B cell (primary cell): ENCODE results near the gene HTR4. TPM values are rescaled to one million over a fixed set of nuclear protein-coding genes. Genes with fewer than 3 reads are reported as not detected.

Experiments
- ATAC-seq: fragments of 200-7000 bp; cut with Tn5 transposase; one replicate; pipeline ENCODE4 v1.10.0; 2021; ENCODE audit warnings: low read depth, mild to moderate bottlenecking, moderate number of reproducible peaks, moderate library complexity
- CTCF ChIA-PET: fragments of 350-600 bp; sonication (Branson Sonifier 250); formaldehyde crosslinking; loops from one replicate; lab custom pipeline; 2021; ENCODE audit warnings: antibody characterized with exemption, inconsistent platforms; lab: Charles Lee
- POLR2A ChIA-PET: fragments of 350-600 bp; sonication (Branson Sonifier 250); formaldehyde crosslinking; loops from one replicate; lab custom pipeline; 2021; ENCODE audit warnings: antibody characterized with exemption; lab: Charles Lee
- DNase-seq: peaks from one replicate; pipeline ENCODE4 v3.0.0; 2013
- H2AFZ ChIP-seq: 2 replicates; pipeline ENCODE4 v1.6.1; 2012; ENCODE audit warnings: mild to moderate bottlenecking, low read depth, low read length; ENCODE audit not compliant: insufficient read depth, poor library complexity, severe bottlenecking
- H3K27ac ChIP-seq, 2 donors: 1 replicate in 1 of 2; 2 replicates in 1 of 2; pipeline ENCODE4 v1.5.1; 2012 to 2013; ENCODE audit warnings: low read length in 2 of 2, mild to moderate bottlenecking in 2 of 2, moderate library complexity in 1 of 2
- H3K27me3 ChIP-seq, 4 experiments: fragments of 200-600 bp in 1 of 4; sonication (generic) in 1 of 4; replicated peaks in 1 of 4; 1 replicate in 2 of 4; 2 replicates in 2 of 4; pipeline versions ENCODE4 v1.6.1 to v1.7.0; 2013 to 2016; ENCODE audit warnings: low read length in 3 of 4, mild to moderate bottlenecking in 2 of 4, mixed read lengths in 1 of 4, moderate library complexity in 1 of 4; ENCODE audit not compliant: insufficient read depth in 4 of 4, control insufficient read depth in 3 of 4; ENCODE audit errors: control extremely low read depth in 1 of 4
- H3K36me3 ChIP-seq, 2 experiments: replicated peaks in 1 of 2; 1 replicate in 1 of 2; 2 replicates in 1 of 2; pipeline versions ENCODE4 v1.6.1 to v1.7.1; 2013; ENCODE audit warnings: low read length in 1 of 2; ENCODE audit not compliant: insufficient read depth in 2 of 2, control insufficient read depth in 1 of 2; ENCODE audit errors: control extremely low read depth in 1 of 2, extremely low read depth in 1 of 2
- H3K4me1 ChIP-seq, 2 donors: fragments of 200-600 bp in 1 of 2; sonication (generic) in 1 of 2; 1 replicate in 1 of 2; 2 replicates in 1 of 2; pipeline versions ENCODE4 v1.5.1 to v1.6.1; 2013 to 2017; ENCODE audit warnings: low read length in 2 of 2; ENCODE audit not compliant: control insufficient read depth in 2 of 2, insufficient read depth in 2 of 2
- H3K4me2 ChIP-seq: replicated peaks from 2 replicates; pipeline ENCODE3; 2012; ENCODE audit warnings: mild to moderate bottlenecking, low read depth, low read length; ENCODE audit not compliant: poor library complexity, severe bottlenecking
- H3K4me3 ChIP-seq, 5 experiments: fragments of 200-600 bp in 1 of 5; sonication (generic) in 1 of 5; 1 replicate in 3 of 5; 2 replicates in 2 of 5; pipeline versions ENCODE4 v1.5.1 to v1.7.0; 2011 to 2016; ENCODE audit warnings: low read length in 4 of 5, mild to moderate bottlenecking in 4 of 5, low read depth in 2 of 5, control low read depth in 1 of 5, moderate library complexity in 1 of 5; ENCODE audit not compliant: insufficient read depth in 1 of 5; ENCODE audit errors: control extremely low read depth in 1 of 5, extremely low read depth in 1 of 5
- H3K79me2 ChIP-seq: fragments of 200-600 bp; sonication (generic); one replicate; pipeline ENCODE4 v1.6.0; 2016; ENCODE audit warnings: low read length; ENCODE audit not compliant: control insufficient read depth, insufficient read depth
- H3K9ac ChIP-seq: fragments of 200-600 bp; sonication (generic); 2 replicates; pipeline ENCODE4 v1.6.1; 2017; ENCODE audit warnings: mild to moderate bottlenecking, low read length, moderate library complexity
- H3K9me3 ChIP-seq, 3 donors: one replicate each; pipeline versions ENCODE4 v1.6.1 to v1.7.1; 2013; ENCODE audit warnings: low read length in 2 of 3; ENCODE audit not compliant: control insufficient read depth in 2 of 3, insufficient read depth in 1 of 3; ENCODE audit errors: control extremely low read depth in 1 of 3
- H4K20me1 ChIP-seq: 2 replicates; pipeline ENCODE4 v1.6.0; 2012; ENCODE audit warnings: mild to moderate bottlenecking, low read length; ENCODE audit not compliant: insufficient read depth, control insufficient read depth, poor library complexity, severe bottlenecking
- H3K27ac Mint-ChIP-seq: one replicate; pipeline ENCODE4 v1.8.0; 2021; ENCODE audit warnings: mixed read lengths
- H3K27me3 Mint-ChIP-seq: one replicate; pipeline ENCODE4 v1.8.0; 2021; ENCODE audit warnings: mixed read lengths
- H3K4me1 Mint-ChIP-seq: one replicate; pipeline ENCODE4 v1.8.0; 2021; ENCODE audit warnings: mixed read lengths
- H3K4me3 Mint-ChIP-seq: one replicate; pipeline ENCODE4 v1.8.0; 2021; ENCODE audit warnings: mixed read lengths
- H3K9me3 Mint-ChIP-seq: one replicate; pipeline ENCODE4 v1.8.0; 2022; ENCODE audit warnings: mixed read lengths; ENCODE audit not compliant: insufficient read depth
- CTCF ChIP-seq: fragments of 200-600 bp; IDR thresholded peaks from one replicate; pipeline ENCODE4 v1.8.0; 2022; ENCODE audit warnings: antibody characterized with exemption, mild to moderate bottlenecking
- EZH2 ChIP-seq: IDR thresholded peaks from 2 replicates; pipeline ENCODE4 v1.6.1; 2012; ENCODE audit warnings: borderline replicate concordance, low read depth, mild to moderate bottlenecking, moderate library complexity, low read length; ENCODE audit not compliant: insufficient read depth, poor library complexity, severe bottlenecking
- WGBS: methylation state at CpG from one replicate; pipeline ENCODE4 v1.1.5; 2013; ENCODE audit warnings: missing lambda C conversion rate; ENCODE audit not compliant: insufficient coverage; 5-methylcytosine and 5-hydroxymethylcytosine counted together
- intact Hi-C: fragments of 100-400 bp; cut with micrococcal nuclease; formaldehyde crosslinking; loops from one replicate; pipeline ENCODE4 v1.10.0; 2022
- polyA plus RNA-seq: library from polyadenylated mRNA; depleted of rRNA; stranded (reverse); fragments of >200 nt; gene quantifications from 2 replicates; pipeline ENCODE4 v1.2.3, GENCODE V29; 2012
- total RNA-seq, 2 donors: library from RNA; stranded (reverse); fragments of 120-200 nt in 1 of 2; gene quantifications; 1 replicate in 1 of 2; 2 replicates in 1 of 2; pipeline versions ENCODE4 v1.2.3 to v1.2.4, GENCODE V29; 2013 to 2022

Gene HTR4
- total and polyA plus RNA-seq, 2 donors (not counting 1 experiment from before 2014, with no cell fraction given): not detected

- TF ChIP-seq CTCF: no peak
- H3K9ac ChIP-seq: no peak overlapping the region
Measured at GRCh38 chr5:148524721-148525120, 129.6 kb downstream of the HTR4 start.

GRCh38 chr5:148523139-148523538, 131.2 kb downstream of the HTR4 start:
- no peak for ATAC-seq
- no peak overlapping the region for H3K4me2 ChIP-seq
- no peak overlapping the region for H2AFZ ChIP-seq
- WGBS: 73% methylated on average over 4 of the region's 5 CpGs
- ChIA-PET POLR2A (no interaction called here), CTCF (no interaction called here)
- H3K27me3 Mint-ChIP-seq: peaks cover 22% of the 10 kb centered on the region
- H3K27ac Mint-ChIP-seq: no peak overlapping the region
- H3K9ac ChIP-seq: no peak overlapping the region
- H3K27ac ChIP-seq: no peak overlapping the region
- no peaks in the 10 kb centered on the region for H3K79me2 ChIP-seq
- no peaks in the 10 kb centered on the region for H3K9me3 ChIP-seq
- H3K9me3 Mint-ChIP-seq: no peaks in the 10 kb centered on the region
- H3K36me3 ChIP-seq: no peaks in the 10 kb centered on the region
- no peak for TF ChIP-seq EZH2
- TF ChIP-seq CTCF: no peak
- no peaks in the 10 kb centered on the region for H4K20me1 ChIP-seq
- peaks cover 0 to 4% (median under 1%) of the 10 kb centered on the region in 4 experiments for H3K27me3 ChIP-seq
- no peaks in the 10 kb centered on the region for H3K4me1 ChIP-seq
- H3K4me3 Mint-ChIP-seq: no peak overlapping the region
- DNase-seq: no peak
- intact Hi-C loops: no loop called here
- H3K4me3 ChIP-seq: no peak overlapping the region
- no peaks in the 10 kb centered on the region for H3K4me1 Mint-ChIP-seq

More at GRCh38 chr5:148524721-148525120, 129.6 kb downstream of the HTR4 start:
- H4K20me1 ChIP-seq: no peaks in the 10 kb centered on the region
- no peak overlapping the region for H3K27ac ChIP-seq
- Mint-ChIP-seq H3K4me1 (no peaks in the 10 kb centered on the region), H3K27me3 (peaks cover 22% of the 10 kb centered on the region), H3K4me3 (no peak overlapping the region), H3K9me3 (peaks cover 5% of the 10 kb centered on the region), H3K27ac (no peak overlapping the region)
- ChIA-PET POLR2A (no interaction called here), CTCF (no interaction called here)
- intact Hi-C loops: no loop called here
- no peak overlapping the region for H3K4me2 ChIP-seq
- no peak overlapping the region for H3K4me3 ChIP-seq
- DNase-seq: no peak
- no peak for ATAC-seq
- H2AFZ ChIP-seq: no peak overlapping the region
- no peaks in the 10 kb centered on the region for H3K4me1 ChIP-seq
- peaks cover 0 to 6% (median under 1%) of the 10 kb centered on the region in 3 donors for H3K9me3 ChIP-seq
- H3K36me3 ChIP-seq: no peaks in the 10 kb centered on the region
- peaks cover 0 to 2% (median 0%) of the 10 kb centered on the region in 4 experiments for H3K27me3 ChIP-seq
- no peaks in the 10 kb centered on the region for H3K79me2 ChIP-seq
- WGBS: 97% methylated on average over 4 of the region's 5 CpGs
